ENCODE results near the gene MARS1.

DNA sequence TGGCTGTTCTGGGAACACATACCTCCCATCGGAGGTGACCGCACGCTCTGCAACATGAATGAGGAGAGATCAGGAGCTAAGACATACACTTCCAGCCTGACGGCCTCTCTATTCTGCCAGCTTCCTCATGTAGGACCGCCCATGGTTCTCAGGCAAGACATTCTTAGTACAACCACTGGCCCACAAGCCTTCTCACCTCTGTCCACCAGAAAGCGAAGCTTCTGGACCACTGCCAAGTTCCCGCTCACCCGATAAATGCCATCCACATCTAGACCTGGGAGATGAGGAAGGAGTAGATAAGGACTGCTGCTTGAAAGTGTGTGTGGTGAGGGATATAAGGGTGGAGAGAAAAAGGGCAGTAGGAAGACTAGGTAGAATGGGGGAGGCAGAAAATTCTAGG is 13.4 kb upstream of the MARS1 start:
- TF ChIP-seq, protein P1, sequence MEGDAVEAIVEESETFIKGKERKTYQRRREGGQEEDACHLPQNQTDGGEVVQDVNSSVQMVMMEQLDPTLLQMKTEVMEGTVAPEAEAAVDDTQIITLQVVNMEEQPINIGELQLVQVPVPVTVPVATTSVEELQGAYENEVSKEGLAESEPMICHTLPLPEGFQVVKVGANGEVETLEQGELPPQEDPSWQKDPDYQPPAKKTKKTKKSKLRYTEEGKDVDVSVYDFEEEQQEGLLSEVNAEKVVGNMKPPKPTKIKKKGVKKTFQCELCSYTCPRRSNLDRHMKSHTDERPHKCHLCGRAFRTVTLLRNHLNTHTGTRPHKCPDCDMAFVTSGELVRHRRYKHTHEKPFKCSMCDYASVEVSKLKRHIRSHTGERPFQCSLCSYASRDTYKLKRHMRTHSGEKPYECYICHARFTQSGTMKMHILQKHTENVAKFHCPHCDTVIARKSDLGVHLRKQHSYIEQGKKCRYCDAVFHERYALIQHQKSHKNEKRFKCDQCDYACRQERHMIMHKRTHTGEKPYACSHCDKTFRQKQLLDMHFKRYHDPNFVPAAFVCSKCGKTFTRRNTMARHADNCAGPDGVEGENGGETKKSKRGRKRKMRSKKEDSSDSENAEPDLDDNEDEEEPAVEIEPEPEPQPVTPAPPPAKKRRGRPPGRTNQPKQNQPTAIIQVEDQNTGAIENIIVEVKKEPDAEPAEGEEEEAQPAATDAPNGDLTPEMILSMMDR (IDR thresholded peaks at IDR 0.05; ENCODE audit: insufficient read depth, low read length) = no peak
- TF ChIP-seq POLR2AphosphoS5 (IDR thresholded peaks at IDR 0.05; ENCODE audit: low read depth) = no peak

All from HL-60 (cell line).